NCI-H82 treated with DMSO at 0.1 percent for 48 hours (cell line): Measurements from ENCODE around the gene LEMD1.
"Not testable (repeated sequence)": the region's sequence is repeated elsewhere in the genome, so short reads cannot be mapped to it uniquely, and the experiment has no call there.

Source experiments
- DNase-seq: peaks from one replicate; lab custom pipeline; 2025; ENCODE audit not compliant: unreplicated experiment; lab: John Stamatoyannopoulos, UW

LEMD1 gene

DNA sequence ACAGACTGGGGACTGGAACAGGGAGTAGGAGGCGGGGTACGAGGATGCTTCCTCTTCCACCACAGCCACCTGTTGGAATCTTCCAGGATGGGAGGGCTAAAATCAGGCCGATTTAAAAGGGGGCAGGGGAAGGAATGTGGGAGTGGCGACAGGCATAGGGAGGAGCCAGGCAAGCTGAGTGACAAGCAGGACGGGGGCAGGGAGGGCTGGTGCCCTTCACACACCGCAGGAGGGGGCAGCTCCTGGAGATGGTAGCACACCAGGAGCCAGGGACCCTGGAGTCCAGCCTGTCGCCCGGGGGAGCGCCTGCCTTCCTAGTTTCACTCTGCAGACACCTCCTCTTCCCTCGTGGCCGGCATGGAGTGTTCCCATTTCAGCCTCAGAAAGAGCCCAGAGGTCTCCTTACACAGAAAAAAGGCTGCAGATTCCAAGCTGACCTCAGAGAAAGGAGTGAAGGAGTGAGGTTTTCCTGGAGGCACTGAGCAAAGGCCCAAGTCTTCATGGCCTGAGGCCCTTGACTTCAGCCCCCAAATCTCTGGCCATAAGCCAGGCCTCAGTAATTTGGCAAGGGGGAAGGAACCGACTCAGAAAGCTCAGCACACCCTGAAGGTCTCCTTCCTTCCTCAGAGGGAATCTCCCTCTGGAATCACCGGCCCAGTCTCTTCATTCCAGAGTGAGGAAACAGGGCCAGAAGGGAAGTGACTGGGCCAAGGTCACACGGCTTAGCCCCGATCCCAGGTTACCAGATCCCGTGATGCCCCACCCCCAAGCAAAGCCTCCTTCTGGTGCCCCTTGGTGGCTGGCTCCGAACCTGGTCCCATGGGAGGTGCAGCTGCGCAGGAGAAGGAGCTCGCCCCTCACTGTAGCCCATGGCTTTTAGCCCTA lies 25.8 kb upstream of the LEMD1 start:
- peak; percentile 31 for DNase-seq

GRCh38 chr1:205446828-205447227 lies 25.0 kb upstream of the LEMD1 start:
- DNase-seq, result no peak

DNA sequence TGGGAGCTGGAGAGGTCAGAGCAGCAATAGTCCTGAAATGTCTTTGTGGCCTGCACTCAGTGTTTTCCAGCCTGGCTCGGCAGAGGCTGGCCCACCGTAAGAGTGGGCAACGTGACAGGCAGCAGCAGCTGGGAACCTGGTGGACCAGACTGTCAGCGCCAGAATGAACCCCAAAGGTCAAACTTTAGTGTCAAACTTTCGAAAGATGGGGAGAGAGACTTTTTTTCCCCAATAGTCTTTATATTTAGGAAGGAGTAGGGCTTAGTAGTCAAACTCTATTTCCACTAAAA lies 23.7 kb upstream of the LEMD1 start:
- no peak for DNase-seq

DNA sequence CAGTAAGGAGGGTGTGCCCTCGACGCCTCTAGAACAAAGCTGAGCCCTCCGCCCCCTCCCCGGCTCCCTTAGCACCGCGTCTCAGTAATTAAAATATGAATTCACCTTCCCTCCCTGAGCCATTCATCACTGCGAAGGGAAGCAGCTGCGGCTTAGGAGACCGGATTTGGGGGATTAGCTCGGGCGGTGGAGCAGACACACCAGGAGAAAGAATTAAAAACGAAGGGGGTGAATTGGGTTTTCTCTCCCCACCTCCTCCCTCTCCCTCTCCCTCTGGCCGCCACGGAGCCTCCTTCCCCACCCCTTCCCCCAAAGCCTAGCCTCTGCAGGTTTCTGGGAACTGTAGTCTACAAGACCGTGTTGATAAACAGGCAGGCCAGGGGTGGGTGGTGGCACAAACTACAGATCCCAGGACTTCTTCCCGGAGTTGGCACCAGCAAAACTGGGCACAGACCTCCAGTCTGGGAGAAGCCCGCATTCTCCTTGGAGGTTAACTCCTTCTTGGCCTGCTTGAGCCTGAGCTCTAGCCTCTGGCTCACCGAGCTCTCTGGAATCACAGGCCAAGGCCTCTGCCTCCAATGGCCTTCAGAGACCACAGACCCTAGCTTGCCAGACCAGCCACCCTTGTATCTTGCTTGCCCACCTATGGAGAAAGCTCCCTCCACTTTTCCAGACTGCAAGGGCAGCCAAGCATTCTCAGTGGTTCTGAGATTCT lies 23.2 kb upstream of the LEMD1 start:
- DNase-seq, result peak; percentile 99

- no peak for DNase-seq
Measured at GRCh38 chr1:205444300-205444930, 22.6 kb upstream of the LEMD1 start.

DNA sequence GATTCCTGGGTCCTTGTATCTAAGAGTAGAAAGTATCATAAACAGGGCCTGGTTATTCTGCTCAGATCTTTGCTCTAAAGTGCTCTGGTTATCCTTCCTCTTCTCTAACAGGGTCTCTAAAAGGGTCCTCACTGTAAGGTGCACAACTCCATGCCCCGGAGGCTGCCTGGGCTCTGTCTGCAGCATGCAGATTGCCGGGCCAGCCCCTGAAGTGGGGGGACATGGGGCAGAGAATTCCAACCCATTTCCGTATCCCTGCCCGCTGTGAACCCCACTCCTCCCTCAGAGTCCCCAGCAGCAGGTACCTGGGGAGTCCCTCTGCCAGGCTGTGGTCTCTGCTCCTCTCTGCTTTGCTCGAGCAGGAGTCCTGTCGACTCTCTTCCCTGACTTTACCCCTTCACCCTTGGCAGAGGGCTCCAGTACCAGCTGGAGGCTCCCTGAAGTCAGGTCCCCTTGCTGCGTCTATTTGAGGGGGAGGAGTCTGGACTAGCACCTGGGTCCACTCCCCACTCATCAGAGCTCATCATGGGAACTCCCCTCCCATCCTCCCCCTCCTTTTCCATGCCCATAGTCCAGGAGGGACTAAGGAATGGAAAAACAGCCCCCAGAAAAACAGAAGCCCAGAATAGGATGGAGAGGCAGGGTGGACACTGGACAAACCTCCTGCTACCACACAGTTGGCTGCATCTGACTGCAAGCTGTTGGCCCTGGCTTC lies 21.9 kb upstream of the LEMD1 start:
- DNase-seq, result no peak

- DNase-seq, result no peak
Measured at GRCh38 chr1:205442051-205442725, 20.3 kb upstream of the LEMD1 start.

DNA sequence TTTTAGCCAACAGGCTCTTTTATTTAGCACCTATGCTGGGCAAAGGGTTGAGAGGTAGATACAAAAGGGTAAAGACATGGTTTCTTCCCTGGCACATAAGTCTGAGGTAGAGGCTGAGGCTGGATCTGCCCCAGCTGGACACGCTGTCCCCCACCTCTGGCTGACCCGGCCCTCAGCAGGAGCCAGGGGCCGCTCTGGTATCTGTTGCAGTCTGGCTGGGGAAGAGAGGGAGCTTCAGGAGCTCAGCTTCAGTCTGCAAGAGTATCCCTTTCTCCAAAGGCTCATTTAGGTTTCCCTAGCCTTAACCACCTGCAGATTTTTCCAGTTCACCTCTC lies 19.8 kb upstream of the LEMD1 start:
- DNase-seq, result no peak

- DNase-seq, result no peak
Measured at GRCh38 chr1:205441318-205441633, 19.4 kb upstream of the LEMD1 start.

DNA sequence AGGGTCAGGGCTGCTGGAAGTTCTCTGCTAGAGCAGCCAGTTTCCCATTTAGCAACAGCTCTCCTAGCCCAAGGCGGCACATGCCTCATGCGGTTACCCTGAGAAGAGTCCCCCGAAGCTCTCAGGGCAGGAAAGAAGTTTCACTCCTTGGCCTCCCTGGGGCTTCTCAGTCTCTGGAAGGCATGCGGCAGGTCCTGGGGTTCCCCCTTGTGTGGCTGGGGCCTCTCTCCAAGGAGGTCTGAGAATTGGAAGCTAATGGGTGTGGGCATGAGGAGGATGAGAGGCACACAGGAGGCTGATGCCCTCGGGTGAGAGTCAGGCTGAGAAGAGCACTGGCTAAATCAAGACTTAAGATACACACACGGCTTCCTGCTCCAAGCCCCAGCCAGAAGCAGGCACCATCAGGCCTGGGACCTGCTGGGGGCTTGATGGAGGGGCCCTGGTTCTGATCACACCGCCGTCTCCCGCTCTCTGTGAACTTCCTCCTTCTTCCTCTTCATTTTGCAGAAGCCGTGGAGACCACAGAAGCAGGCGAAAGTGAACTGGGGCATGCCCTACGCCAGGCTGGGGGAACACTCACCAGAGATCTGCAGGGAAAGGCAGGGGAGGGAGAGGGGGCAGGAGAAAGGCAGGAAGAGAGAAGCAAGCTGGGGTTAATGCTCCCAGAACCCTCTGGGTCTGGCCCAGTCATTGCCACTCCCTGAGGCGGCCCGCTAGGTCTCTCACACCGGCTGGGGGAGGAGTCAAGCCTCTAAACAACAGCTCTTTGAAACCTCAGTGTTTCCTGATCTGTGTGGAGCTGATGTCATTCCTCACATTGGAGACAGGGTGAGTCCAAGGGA lies 18.8 kb upstream of the LEMD1 start:
- no peak for DNase-seq

- DNase-seq, result no peak
Measured at GRCh38 chr1:205440121-205440475, 18.2 kb upstream of the LEMD1 start.

DNA sequence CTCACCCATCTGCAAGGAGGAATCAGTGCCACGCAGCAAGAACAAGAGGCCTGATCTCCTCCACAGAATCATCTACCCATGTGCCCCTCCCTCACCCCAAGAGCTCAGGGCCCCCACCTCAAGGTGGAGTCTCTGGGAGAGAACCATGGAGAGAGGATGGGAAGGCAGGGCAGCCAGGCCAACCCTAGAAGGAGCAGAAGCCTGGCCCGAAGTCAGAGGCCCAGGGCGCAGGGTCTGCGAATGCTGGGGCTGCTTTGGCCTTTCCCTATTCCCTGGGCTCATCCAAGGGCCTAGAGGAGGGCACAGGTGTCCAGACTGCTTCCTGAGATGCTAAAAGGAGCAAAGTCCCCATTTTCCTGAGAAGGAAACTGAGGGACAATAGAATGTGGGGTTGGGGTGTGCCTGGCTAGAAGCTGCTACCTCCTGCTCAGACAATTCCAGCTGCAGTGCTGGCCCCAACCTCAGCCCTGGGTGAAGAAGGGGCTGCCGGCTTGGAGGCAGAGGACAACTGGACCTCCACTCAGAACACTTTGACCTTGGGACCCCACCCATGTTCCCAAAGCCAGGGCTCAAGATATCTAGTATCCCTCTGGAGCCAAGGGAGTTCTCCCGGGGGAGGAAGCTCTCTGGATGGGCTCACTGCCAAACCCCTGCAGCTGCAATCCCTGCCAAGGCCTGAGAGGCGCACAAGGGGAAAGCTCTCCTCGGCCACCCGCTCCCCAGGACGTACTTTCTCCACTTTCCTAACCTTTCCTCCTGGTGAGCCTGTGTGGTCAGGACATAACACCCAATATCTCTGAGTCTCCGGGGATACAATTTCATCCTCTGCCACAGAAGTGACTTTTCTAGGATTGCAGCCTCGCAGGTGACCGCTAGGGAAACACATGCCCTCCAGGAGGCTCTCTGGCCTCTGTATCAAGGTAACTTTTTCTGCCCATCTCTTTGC lies 16.6 kb upstream of the LEMD1 start:
- peak; percentile 67 for DNase-seq

DNA sequence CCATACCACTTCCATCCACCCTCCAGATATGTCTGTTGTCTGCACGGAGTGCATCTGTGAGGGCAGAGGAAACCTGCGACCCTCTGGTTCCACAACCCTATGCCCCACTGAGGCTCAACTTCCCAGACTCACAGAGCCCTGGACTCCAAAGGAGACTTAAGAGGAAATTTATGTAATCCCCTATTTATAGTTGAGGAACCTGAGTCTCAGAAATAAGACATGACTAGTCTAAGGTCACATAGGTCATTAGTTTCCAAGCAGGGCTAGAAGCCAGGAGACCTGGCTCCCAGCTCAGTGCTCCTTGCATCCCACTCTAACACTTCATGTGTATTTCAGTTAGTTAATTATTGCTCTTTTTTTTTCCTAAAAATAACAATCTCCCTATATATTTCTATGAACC lies 15.7 kb upstream of the LEMD1 start:
- no peak for DNase-seq

DNA sequence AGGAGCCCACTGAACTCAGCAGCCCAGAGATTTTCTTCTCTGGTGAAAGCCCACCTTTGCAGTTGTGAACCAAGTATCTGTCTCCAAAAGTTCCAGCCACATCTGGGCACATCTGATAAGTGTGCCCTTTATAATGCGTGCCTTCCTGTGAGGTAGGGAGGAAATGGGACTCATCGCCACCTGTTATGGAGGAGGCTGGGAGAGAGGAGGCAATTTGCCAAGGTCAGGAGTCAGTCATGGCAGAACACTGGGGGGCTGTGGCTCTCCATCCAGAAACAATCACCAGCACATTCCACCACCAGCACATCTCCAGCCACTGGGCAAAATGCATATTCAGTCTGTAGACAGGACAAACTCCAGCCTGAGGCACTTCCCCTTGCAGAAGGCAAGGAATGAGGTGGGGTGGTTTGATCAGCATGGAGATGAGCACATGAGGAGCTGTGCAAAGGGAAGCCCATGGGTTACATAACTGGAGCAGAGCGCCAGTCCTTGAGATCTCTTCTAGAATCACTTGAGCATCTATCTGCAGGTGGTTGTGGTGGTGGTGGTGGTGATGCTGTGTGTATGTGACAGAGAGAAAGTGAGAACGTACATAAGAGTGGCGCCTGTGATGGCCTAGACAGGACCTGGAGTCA lies 15.0 kb upstream of the LEMD1 start:
- DNase-seq, result no peak

GRCh38 chr1:205435578-205436573 lies 14.0 kb upstream of the LEMD1 start:
- no peak for DNase-seq

- DNase-seq, result peak; percentile 84
Measured at GRCh38 chr1:205434738-205435137, 12.9 kb upstream of the LEMD1 start.

GRCh38 chr1:205432692-205433091 lies 10.8 kb upstream of the LEMD1 start:
- DNase-seq, result not testable (repeated sequence)

- no peak for DNase-seq
Measured at GRCh38 chr1:205432116-205432515, 10.3 kb upstream of the LEMD1 start.
